DND-41 (cell line): ENCODE measurements around the gene CAV2.

ENCODE experiments used
- ATAC-seq: fragments of 200-7000 bp; cut with Tn5 transposase; 3 replicates; pipeline ENCODE4 v1.9.1; 2021; ENCODE audit warnings: low read depth; ENCODE audit not compliant: insufficient read depth
- DNase-seq: peaks from one replicate; pipeline ENCODE4 v3.0.0-alpha.2; 2020
- H2AFZ ChIP-seq: 2 replicates; pipeline ENCODE4 v1.6.0; 2012; ENCODE audit warnings: low read depth, low read length
- H3K27ac ChIP-seq: 2 replicates; pipeline ENCODE4 v1.5.1; 2012; ENCODE audit warnings: low read length, inconsistent platforms
- H3K27me3 ChIP-seq: fragments of 200-600 bp; sonication (generic); 2 replicates; pipeline ENCODE4 v1.6.0; 2012; ENCODE audit warnings: low read length, mild to moderate bottlenecking, inconsistent platforms; ENCODE audit not compliant: insufficient read depth, poor library complexity
- H3K36me3 ChIP-seq: 2 replicates; pipeline ENCODE4 v1.5.1; 2012; ENCODE audit warnings: low read length, inconsistent platforms; ENCODE audit not compliant: insufficient read depth
- H3K4me1 ChIP-seq: 2 replicates; pipeline ENCODE4 v1.5.1; 2012; ENCODE audit warnings: mild to moderate bottlenecking, low read length; ENCODE audit not compliant: insufficient read depth
- H3K4me2 ChIP-seq: 2 replicates; pipeline ENCODE4 v1.6.0; 2012; ENCODE audit warnings: mild to moderate bottlenecking, moderate library complexity, low read length, inconsistent platforms; ENCODE audit not compliant: insufficient read depth
- H3K4me3 ChIP-seq, 2 experiments: fragments of 200-600 bp in 1 of 2; shearing (Covaris generic) in 1 of 2; 2 replicates each; pipeline ENCODE4 v1.5.1; 2012 to 2016; ENCODE audit warnings: inconsistent platforms in 2 of 2, low read length in 2 of 2, mild to moderate bottlenecking in 2 of 2, low read depth in 1 of 2, moderate library complexity in 1 of 2
- H3K79me2 ChIP-seq: 2 replicates; pipeline ENCODE4 v1.6.0; 2012; ENCODE audit warnings: low read length, inconsistent platforms; ENCODE audit not compliant: insufficient read depth
- H3K9ac ChIP-seq: 2 replicates; pipeline ENCODE4 v1.6.0; 2012; ENCODE audit warnings: low read depth, mild to moderate bottlenecking, inconsistent platforms, low read length, moderate library complexity
- H3K9me3 ChIP-seq: 2 replicates; pipeline ENCODE4 v1.5.1; 2012; ENCODE audit warnings: low read length, moderate library complexity, mild to moderate bottlenecking, inconsistent platforms; ENCODE audit not compliant: insufficient read depth, severe bottlenecking
- H4K20me1 ChIP-seq: 2 replicates; pipeline ENCODE4 v1.6.0; 2012; ENCODE audit warnings: low read length; ENCODE audit not compliant: insufficient read depth
- EZH2 ChIP-seq: IDR thresholded peaks from 3 replicates; pipeline ENCODE4 v1.6.1; 2012; ENCODE audit warnings: borderline replicate concordance, low read depth, mild to moderate bottlenecking, moderate library complexity, low read length, inconsistent platforms; ENCODE audit not compliant: severe bottlenecking
- TF ChIP-seq, protein P1 (sequence below): IDR thresholded peaks from 2 replicates; pipeline ENCODE4 v1.5.1; 2012; ENCODE audit warnings: borderline replicate concordance, low read length, moderate library complexity, mild to moderate bottlenecking; ENCODE audit not compliant: poor library complexity, severe bottlenecking; ENCODE audit errors: extremely low read depth

Gene CAV2

DNA sequence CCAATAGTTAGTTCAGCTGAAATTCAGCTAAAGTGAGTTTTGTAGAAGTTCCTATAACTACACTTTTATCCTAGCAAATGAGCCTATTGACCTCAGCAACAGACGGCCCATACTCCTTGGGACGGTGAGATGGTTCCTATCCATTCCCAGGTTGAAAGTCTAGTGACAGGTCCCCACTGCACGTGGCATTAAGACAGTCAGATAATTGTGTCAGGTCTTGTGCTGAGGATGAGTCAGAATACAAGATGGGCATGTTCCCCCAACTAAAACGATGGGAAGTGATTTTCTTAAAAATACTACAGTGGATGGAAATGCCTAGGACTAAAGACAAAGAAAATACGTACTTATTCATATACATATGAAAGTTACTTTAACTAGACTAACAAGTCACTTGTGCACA is 27.4 kb downstream of the CAV2 start:
- Histone ChIP-seq H3K79me2 (no peaks in the 10 kb centered on the region), H3K9ac (no peak overlapping the region), H3K4me1 (no peaks in the 10 kb centered on the region), H3K4me3 (no peak overlapping the region), H3K27me3 (peaks cover 3% of the 10 kb centered on the region), H4K20me1 (no peaks in the 10 kb centered on the region), H3K4me2 (no peak overlapping the region), H3K36me3 (no peaks in the 10 kb centered on the region), H3K9me3 (no peaks in the 10 kb centered on the region), H3K27ac (no peak overlapping the region), H2AFZ (no peak overlapping the region)
- ATAC-seq (no peak), DNase-seq (no peak)
- TF ChIP-seq, protein P1, sequence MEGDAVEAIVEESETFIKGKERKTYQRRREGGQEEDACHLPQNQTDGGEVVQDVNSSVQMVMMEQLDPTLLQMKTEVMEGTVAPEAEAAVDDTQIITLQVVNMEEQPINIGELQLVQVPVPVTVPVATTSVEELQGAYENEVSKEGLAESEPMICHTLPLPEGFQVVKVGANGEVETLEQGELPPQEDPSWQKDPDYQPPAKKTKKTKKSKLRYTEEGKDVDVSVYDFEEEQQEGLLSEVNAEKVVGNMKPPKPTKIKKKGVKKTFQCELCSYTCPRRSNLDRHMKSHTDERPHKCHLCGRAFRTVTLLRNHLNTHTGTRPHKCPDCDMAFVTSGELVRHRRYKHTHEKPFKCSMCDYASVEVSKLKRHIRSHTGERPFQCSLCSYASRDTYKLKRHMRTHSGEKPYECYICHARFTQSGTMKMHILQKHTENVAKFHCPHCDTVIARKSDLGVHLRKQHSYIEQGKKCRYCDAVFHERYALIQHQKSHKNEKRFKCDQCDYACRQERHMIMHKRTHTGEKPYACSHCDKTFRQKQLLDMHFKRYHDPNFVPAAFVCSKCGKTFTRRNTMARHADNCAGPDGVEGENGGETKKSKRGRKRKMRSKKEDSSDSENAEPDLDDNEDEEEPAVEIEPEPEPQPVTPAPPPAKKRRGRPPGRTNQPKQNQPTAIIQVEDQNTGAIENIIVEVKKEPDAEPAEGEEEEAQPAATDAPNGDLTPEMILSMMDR: no peak
- TF ChIP-seq EZH2: no peak

DNA sequence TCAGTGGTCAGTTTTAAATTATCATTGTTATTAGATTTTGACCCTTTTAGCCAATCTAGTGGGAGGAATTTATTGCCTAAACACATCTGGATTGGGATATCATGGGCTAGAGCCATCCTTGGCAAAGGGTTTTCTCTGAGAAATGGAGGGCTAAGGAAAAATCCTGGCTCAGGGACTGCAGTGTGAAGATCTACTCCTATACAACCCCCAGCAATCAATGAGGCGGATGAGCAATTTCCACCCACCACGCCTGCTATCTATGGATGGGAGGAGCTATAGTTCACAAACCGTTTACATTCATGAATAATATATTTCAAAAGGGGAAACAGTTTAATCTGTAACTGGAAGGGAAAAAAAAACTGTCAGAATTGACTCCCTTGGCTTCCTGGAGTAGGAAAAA is 28.0 kb downstream of the CAV2 start:
- Histone ChIP-seq H3K9ac (no peak overlapping the region), H3K9me3 (no peaks in the 10 kb centered on the region), H3K36me3 (no peaks in the 10 kb centered on the region), H3K79me2 (no peaks in the 10 kb centered on the region), H3K4me1 (no peaks in the 10 kb centered on the region), H2AFZ (no peak overlapping the region), H3K27me3 (no peaks in the 10 kb centered on the region), H3K4me3 (no peak overlapping the region), H3K4me2 (no peak overlapping the region), H4K20me1 (no peaks in the 10 kb centered on the region), H3K27ac (no peak overlapping the region)
- TF ChIP-seq EZH2: no peak
- TF ChIP-seq, protein P1: no peak
- DNase-seq: no peak
- ATAC-seq: no peak

DNA sequence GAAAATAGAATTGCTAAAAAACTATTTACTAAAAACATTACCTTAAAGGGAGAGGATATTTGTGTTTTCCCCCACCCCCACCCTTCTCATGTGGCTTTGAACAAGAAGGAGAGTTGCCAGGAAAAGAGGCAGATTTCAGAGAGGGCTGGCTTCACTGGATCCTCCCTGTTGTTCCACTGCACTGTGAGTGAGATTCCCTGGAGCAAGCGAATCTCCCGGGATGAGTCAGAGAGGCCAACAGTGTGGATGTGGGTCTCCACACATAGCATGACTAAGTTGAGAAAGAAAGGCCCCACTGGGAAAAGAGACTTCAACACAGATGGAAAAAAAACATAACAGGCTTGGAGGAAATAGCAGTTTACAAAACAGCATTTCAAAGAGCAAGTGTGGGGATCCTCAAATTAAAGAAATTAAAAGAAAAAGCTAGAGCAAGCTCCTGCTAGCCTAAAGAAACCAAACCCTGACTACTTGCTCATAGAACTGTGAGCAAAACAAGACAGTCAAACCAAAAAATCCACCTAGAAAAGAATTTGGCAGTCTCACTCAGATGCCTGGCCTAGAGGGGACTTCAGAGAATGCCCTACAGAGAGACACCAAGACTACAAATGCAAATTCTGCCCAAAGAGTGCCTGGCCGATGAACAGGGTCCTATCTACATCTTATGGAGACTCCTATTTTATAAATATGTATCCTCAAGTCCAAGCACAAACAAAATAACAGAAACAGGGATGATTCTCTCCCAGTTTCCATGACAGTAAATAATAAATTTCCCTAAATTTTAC is 28.7 kb downstream of the CAV2 start:
- H3K4me2 ChIP-seq: no peak overlapping the region
- H3K36me3 ChIP-seq: no peaks in the 10 kb centered on the region
- DNase-seq: no peak
- no peak overlapping the region for H3K27ac ChIP-seq
- TF ChIP-seq EZH2: no peak
- TF ChIP-seq, protein P1: no peak
- no peak overlapping the region for H2AFZ ChIP-seq
- no peaks in the 10 kb centered on the region for H3K27me3 ChIP-seq
- no peaks in the 10 kb centered on the region for H3K9me3 ChIP-seq
- no peak overlapping the region for H3K9ac ChIP-seq
- no peaks in the 10 kb centered on the region for H4K20me1 ChIP-seq
- no peak for ATAC-seq
- no peak overlapping the region for H3K4me3 ChIP-seq
- no peaks in the 10 kb centered on the region for H3K4me1 ChIP-seq
- H3K79me2 ChIP-seq: no peaks in the 10 kb centered on the region

DNA sequence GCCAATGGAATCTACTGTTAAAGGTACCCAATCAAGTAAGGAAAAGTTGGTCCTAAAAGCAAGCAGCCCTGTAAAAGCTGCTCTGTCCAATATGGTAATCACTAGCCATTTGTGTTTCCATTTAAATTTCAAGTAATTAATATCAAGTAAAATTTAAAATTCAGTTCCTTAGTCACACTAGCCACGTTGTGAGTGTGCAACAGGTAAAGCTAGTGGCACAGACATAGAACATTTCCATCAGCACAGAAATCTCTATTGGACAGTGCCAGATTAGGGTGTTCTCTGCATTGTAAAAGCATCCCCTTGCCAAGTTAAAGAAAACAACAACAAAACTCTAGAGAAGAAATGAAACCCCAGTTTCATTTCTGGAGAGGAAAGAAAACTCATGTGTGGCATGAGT is 29.7 kb downstream of the CAV2 start:
- DNase-seq (no peak), ATAC-seq (no peak)
- no peak overlapping the region for H2AFZ ChIP-seq
- no peaks in the 10 kb centered on the region for H3K4me1 ChIP-seq
- H3K36me3 ChIP-seq: no peaks in the 10 kb centered on the region
- H3K4me3 ChIP-seq: no peak overlapping the region
- H3K9me3 ChIP-seq: no peaks in the 10 kb centered on the region
- H3K9ac ChIP-seq: no peak overlapping the region
- no peaks in the 10 kb centered on the region for H4K20me1 ChIP-seq
- H3K27ac ChIP-seq: no peak overlapping the region
- no peaks in the 10 kb centered on the region for H3K79me2 ChIP-seq
- no peak for TF ChIP-seq EZH2
- TF ChIP-seq, protein P1: no peak
- no peaks in the 10 kb centered on the region for H3K27me3 ChIP-seq
- H3K4me2 ChIP-seq: no peak overlapping the region
